ENCODE results near the gene LCE2D.

Gene LCE2D

GRCh38 chr1:152697701-152698600 lies 34.8 kb downstream of the LCE2D start, which contains the start of gene LCE2A:
LCE2A (plus strand) TSS chr1:152698345; CDS start chr1:152698902, 557 bp downstream.
- no peak for FAIRE-seq

- FAIRE-seq, result no peak
Measured at GRCh38 chr1:152699746-152700145, 36.6 kb downstream of the LCE2D start.

GRCh38 chr1:152707860-152708259 lies 44.7 kb downstream of the LCE2D start, which contains the start of gene LCE4A:
LCE4A (plus strand) TSS chr1:152708160; CDS start chr1:152709076, 916 bp downstream.
- no peak for FAIRE-seq

Measured in islet of Langerhans (tissue), 1 donor.